Mesenchymal stem cell (in vitro differentiated cells and primary cell): ENCODE data around the gene HLA-DRA.

Experiments
- DNase-seq: peaks from one replicate; pipeline ENCODE4 v3.0.0-alpha.2; 2013
- H2AFZ ChIP-seq: one replicate; pipeline ENCODE4 v1.6.1; 2013; ENCODE audit warnings: low read depth, mild to moderate bottlenecking, control low read depth, inconsistent platforms, low read length, moderate library complexity
- H2AK5ac ChIP-seq: 2 replicates; pipeline ENCODE4 v1.6.1; 2013; ENCODE audit warnings: low read length, moderate library complexity, mild to moderate bottlenecking, inconsistent platforms; ENCODE audit not compliant: severe bottlenecking
- H2BK120ac ChIP-seq: one replicate; pipeline ENCODE4 v1.6.1; 2013; ENCODE audit warnings: low read depth, mild to moderate bottlenecking, inconsistent platforms, low read length, moderate library complexity
- H2BK12ac ChIP-seq, 2 experiments: one replicate each; pipeline ENCODE4 v1.6.1; 2013; ENCODE audit warnings: inconsistent platforms in 2 of 2, low read length in 2 of 2, mild to moderate bottlenecking in 2 of 2, moderate library complexity in 2 of 2, control low read depth in 1 of 2
- H2BK15ac ChIP-seq: one replicate; pipeline ENCODE4 v1.6.1; 2013; ENCODE audit warnings: mild to moderate bottlenecking, low read depth, inconsistent platforms; ENCODE audit not compliant: poor library complexity, severe bottlenecking
- H2BK5ac ChIP-seq: 2 replicates; pipeline ENCODE4 v1.6.1; 2013; ENCODE audit warnings: low read depth, mild to moderate bottlenecking, low read length, control low read depth, inconsistent platforms; ENCODE audit not compliant: poor library complexity, severe bottlenecking
- H3K14ac ChIP-seq, 2 experiments: one replicate each; pipeline ENCODE4 v1.6.1; 2013; ENCODE audit warnings: inconsistent platforms in 2 of 2, low read length in 2 of 2, control low read depth in 1 of 2, mild to moderate bottlenecking in 1 of 2, moderate library complexity in 1 of 2
- H3K18ac ChIP-seq, 2 experiments: one replicate each; pipeline ENCODE4 v1.6.1; 2013; ENCODE audit warnings: inconsistent platforms in 2 of 2, low read length in 2 of 2, control low read depth in 1 of 2, low read depth in 1 of 2, mild to moderate bottlenecking in 1 of 2
- H3K23ac ChIP-seq, 2 experiments: one replicate each; pipeline ENCODE4 v1.6.1; 2013; ENCODE audit warnings: inconsistent platforms in 2 of 2, low read length in 2 of 2, mild to moderate bottlenecking in 2 of 2, moderate library complexity in 2 of 2, control low read depth in 1 of 2
- H3K27ac ChIP-seq: 2 replicates; pipeline ENCODE4 v1.5.1; 2013; ENCODE audit warnings: mild to moderate bottlenecking, moderate library complexity, low read length, control low read depth, inconsistent platforms; ENCODE audit not compliant: poor library complexity, severe bottlenecking
- H3K27me3 ChIP-seq, 2 experiments: 2 replicates each; pipeline versions ENCODE4 v1.6.1 to v1.7.0; 2013; ENCODE audit warnings: low read length in 2 of 2, mild to moderate bottlenecking in 2 of 2, moderate library complexity in 2 of 2, control low read depth in 1 of 2, inconsistent platforms in 1 of 2; ENCODE audit not compliant: control insufficient read depth in 1 of 2, insufficient read depth in 1 of 2
- H3K36me3 ChIP-seq, 2 experiments: 2 replicates each; pipeline versions ENCODE4 v1.6.1 to v1.7.0; 2013; ENCODE audit warnings: low read length in 2 of 2, control low read depth in 1 of 2, inconsistent platforms in 1 of 2, low read depth in 1 of 2, mild to moderate bottlenecking in 1 of 2; ENCODE audit not compliant: insufficient read depth in 2 of 2, control insufficient read depth in 1 of 2
- H3K4ac ChIP-seq, 2 experiments: one replicate each; pipeline ENCODE4 v1.6.1; 2013; ENCODE audit warnings: inconsistent platforms in 2 of 2, low read length in 2 of 2, mild to moderate bottlenecking in 2 of 2, moderate library complexity in 2 of 2, control low read depth in 1 of 2, low read depth in 1 of 2
- H3K4me1 ChIP-seq: 2 replicates; pipeline ENCODE4 v1.6.1; 2013; ENCODE audit warnings: low read depth, low read length, control low read depth; ENCODE audit not compliant: control insufficient read depth, insufficient read depth
- H3K4me2 ChIP-seq: 2 replicates; pipeline ENCODE4 v1.6.1; 2013; ENCODE audit warnings: low read length, mild to moderate bottlenecking, inconsistent platforms; ENCODE audit not compliant: poor library complexity, severe bottlenecking
- H3K4me3 ChIP-seq, 2 experiments: 2 replicates each; pipeline versions ENCODE4 v1.5.1 to v1.7.0; 2013; ENCODE audit warnings: low read length in 2 of 2, mild to moderate bottlenecking in 2 of 2, control low read depth in 1 of 2, low read depth in 1 of 2; ENCODE audit not compliant: insufficient read depth in 1 of 2
- H3K79me1 ChIP-seq: replicated peaks from 2 replicates; pipeline ENCODE4 v1.6.1; 2013; ENCODE audit warnings: mild to moderate bottlenecking, control low read depth, low read length, inconsistent platforms; ENCODE audit not compliant: poor library complexity, severe bottlenecking
- H3K9ac ChIP-seq: 2 replicates; pipeline ENCODE4 v1.7.0; 2013; ENCODE audit warnings: mild to moderate bottlenecking, low read length, moderate library complexity
- H3K9me3 ChIP-seq: 2 replicates; pipeline ENCODE4 v1.7.0; 2013; ENCODE audit warnings: mild to moderate bottlenecking, low read length; ENCODE audit not compliant: control insufficient read depth
- H4K8ac ChIP-seq: one replicate; pipeline ENCODE4 v1.6.1; 2013; ENCODE audit warnings: inconsistent platforms, mild to moderate bottlenecking, low read length, moderate library complexity
- H4K91ac ChIP-seq: one replicate; pipeline ENCODE4 v1.6.1; 2013; ENCODE audit warnings: mild to moderate bottlenecking, low read length, inconsistent platforms
- WGBS: methylation state at CpG from one replicate; pipeline ENCODE4 v1.1.7; 2013; ENCODE audit warnings: mixed read lengths; 5-methylcytosine and 5-hydroxymethylcytosine counted together

HLA-DRA gene

GRCh38 chr6:32475392-32476206 is 35.9 kb downstream of the HLA-DRA start:
- Histone ChIP-seq H3K4ac (no peak overlapping the region), H3K9ac (no peak overlapping the region), H2BK15ac (no peak overlapping the region)

GRCh38 chr6:32483968-32484613 is 44.4 kb downstream of the HLA-DRA start:
- Histone ChIP-seq H3K27ac (no peak overlapping the region), H2BK5ac (no peak overlapping the region), H3K4me1 (no peaks in the 10 kb centered on the region), H3K9ac (no peak overlapping the region), H2BK120ac (no peak overlapping the region), H3K36me3 (no peaks in the 10 kb centered on the region), H2BK15ac (no peak overlapping the region), H3K18ac (no peak overlapping the region), H3K4me3 (no peak overlapping the region), H3K79me1 (no peaks in the 10 kb centered on the region), H2AK5ac (no peak overlapping the region), H3K14ac (no peak overlapping the region), H3K4me2 (no peak overlapping the region), H3K23ac (no peak overlapping the region), H3K9me3 (no peaks in the 10 kb centered on the region), H3K4ac (no peak overlapping the region), H2BK12ac (no peak overlapping the region), H2AFZ (no peak overlapping the region), H3K27me3 (peaks cover 0 to 23% of the 10 kb centered on the region in 2 experiments), H4K91ac (no peak overlapping the region), H4K8ac (no peak overlapping the region)
- DNase-seq: no peak
- WGBS: 73% methylated on average over 26 of the region's 26 CpGs

More at GRCh38 chr6:32475392-32476206, 35.9 kb downstream of the HLA-DRA start:
- no peaks in the 10 kb centered on the region for H3K79me1 ChIP-seq
- H2BK12ac ChIP-seq: no peak overlapping the region
- H3K27ac ChIP-seq: no peak overlapping the region
- no peak overlapping the region for H4K91ac ChIP-seq
- no peak overlapping the region for H3K4me3 ChIP-seq
- H3K4me1 ChIP-seq: no peaks in the 10 kb centered on the region
- no peak overlapping the region for H2BK120ac ChIP-seq
- peaks cover 7% of the 10 kb centered on the region for H3K9me3 ChIP-seq
- no peak overlapping the region for H4K8ac ChIP-seq
- DNase-seq: no peak
- H3K14ac ChIP-seq: no peak overlapping the region
- H3K4me2 ChIP-seq: no peak overlapping the region
- H3K27me3 ChIP-seq: peaks cover 0 to 9% of the 10 kb centered on the region in 2 experiments
- no peak overlapping the region for H2BK5ac ChIP-seq
- no peak overlapping the region for H2AK5ac ChIP-seq
- H3K18ac ChIP-seq: no peak overlapping the region
- 74% methylated on average over 12 of the region's 13 CpGs for WGBS
- H3K23ac ChIP-seq: no peak overlapping the region
- no peak overlapping the region for H2AFZ ChIP-seq
- H3K36me3 ChIP-seq: no peaks in the 10 kb centered on the region

- H3K14ac ChIP-seq: no peak overlapping the region
- no peaks in the 10 kb centered on the region for H3K79me1 ChIP-seq
- no peak overlapping the region for H2AFZ ChIP-seq
- no peak overlapping the region for H2AK5ac ChIP-seq
- no peak overlapping the region for H4K8ac ChIP-seq
- H3K4me3 ChIP-seq: no peak overlapping the region
- no peak overlapping the region for H3K27ac ChIP-seq
- peaks cover 0 to 19% of the 10 kb centered on the region in 2 experiments for H3K27me3 ChIP-seq
- no peak overlapping the region for H3K18ac ChIP-seq
- WGBS: 57% methylated on average over 3 of the region's 4 CpGs
- H3K9me3 ChIP-seq: no peaks in the 10 kb centered on the region
- H2BK5ac ChIP-seq: no peak overlapping the region
- no peak overlapping the region for H2BK120ac ChIP-seq
- DNase-seq: no peak
- no peaks in the 10 kb centered on the region for H3K4me1 ChIP-seq
- no peak overlapping the region for H3K4ac ChIP-seq
- no peak overlapping the region for H2BK15ac ChIP-seq
- H4K91ac ChIP-seq: no peak overlapping the region
- no peak overlapping the region for H2BK12ac ChIP-seq
- H3K23ac ChIP-seq: no peak overlapping the region
- H3K4me2 ChIP-seq: no peak overlapping the region
- H3K9ac ChIP-seq: no peak overlapping the region
- H3K36me3 ChIP-seq: no peaks in the 10 kb centered on the region
Observed at GRCh38 chr6:32484614-32484998, 44.9 kb downstream of the HLA-DRA start.

GRCh38 chr6:32488083-32488482 is 48.4 kb downstream of the HLA-DRA start:
- Histone ChIP-seq H3K27ac (no peak overlapping the region), H2BK5ac (no peak overlapping the region), H2AFZ (no peak overlapping the region), H3K23ac (no peak overlapping the region), H3K27me3 (no peaks in the 10 kb centered on the region), H3K9ac (no peak overlapping the region), H3K36me3 (no peaks in the 10 kb centered on the region), H3K14ac (no peak overlapping the region), H4K8ac (no peak overlapping the region), H2BK12ac (no peak overlapping the region), H3K4ac (no peak overlapping the region), H3K4me1 (no peaks in the 10 kb centered on the region), H3K9me3 (no peaks in the 10 kb centered on the region), H3K4me2 (no peak overlapping the region), H2BK120ac (no peak overlapping the region), H2AK5ac (no peak overlapping the region), H3K4me3 (no peak overlapping the region), H2BK15ac (no peak overlapping the region), H3K18ac (no peak overlapping the region), H3K79me1 (no peaks in the 10 kb centered on the region), H4K91ac (no peak overlapping the region)
- WGBS: 71% methylated on average over 1 of the region's 1 CpG
- DNase-seq: no peak
